Calu3 (cell line): ENCODE data around the gene DPP9. TPM values are rescaled to one million over a fixed set of nuclear protein-coding genes. Genes with fewer than 3 reads are reported as not detected.
"Not testable (repeated sequence)": the region's sequence is repeated elsewhere in the genome, so short reads cannot be mapped to it uniquely, and the experiment has no call there.

Experiments
- BruUV-seq: library from RNA; stranded (reverse); fragments of 400-500 nt; replicated peaks from 2 replicates; lab custom pipeline; 2021; lab: Mats Ljungman, UMichigan
- CTCF ChIA-PET: fragments of 300-600 bp; sonication (Branson Sonifier 250); formaldehyde crosslinking; loops from one replicate; lab custom pipeline; 2022; ENCODE audit warnings: antibody characterized with exemption; lab: Charles Lee
- DNase-seq: peaks from one replicate; pipeline ENCODE4 v3.0.0; 2022
- H3K27ac Mint-ChIP-seq: one replicate; pipeline ENCODE4 v1.8.0; 2022; ENCODE audit warnings: mixed read lengths; ENCODE audit not compliant: unreplicated experiment
- H3K27me3 Mint-ChIP-seq: one replicate; pipeline ENCODE4 v1.8.0; 2022; ENCODE audit warnings: mixed read lengths; ENCODE audit not compliant: unreplicated experiment
- H3K36me3 Mint-ChIP-seq: one replicate; pipeline ENCODE4 v1.8.0; 2022; ENCODE audit warnings: mild to moderate bottlenecking, moderate library complexity, mixed read lengths; ENCODE audit not compliant: insufficient read depth, unreplicated experiment
- H3K4me1 Mint-ChIP-seq: one replicate; pipeline ENCODE4 v1.8.0; 2022; ENCODE audit warnings: mild to moderate bottlenecking, low read depth, mixed read lengths; ENCODE audit not compliant: unreplicated experiment
- H3K4me3 Mint-ChIP-seq: one replicate; pipeline ENCODE4 v1.8.0; 2022; ENCODE audit warnings: mild to moderate bottlenecking, low read depth, moderate library complexity, mixed read lengths; ENCODE audit not compliant: unreplicated experiment
- H3K9me3 Mint-ChIP-seq: one replicate; pipeline ENCODE4 v1.8.0; 2022; ENCODE audit warnings: low read depth, mixed read lengths; ENCODE audit not compliant: unreplicated experiment
- intact Hi-C: fragments of 100-400 bp; cut with micrococcal nuclease; formaldehyde crosslinking; loops from one replicate; pipeline ENCODE4 v1.10.0; 2022; ENCODE audit not compliant: unreplicated experiment
- total RNA-seq: library from RNA; stranded (reverse); gene quantifications from 2 replicates; pipeline ENCODE4 v1.2.3, GENCODE V29; 2022
- TF ChIP-seq, protein P1 (sequence below): fragments of 200-600 bp; IDR thresholded peaks from one replicate; pipeline ENCODE4 v1.8.0; 2022; ENCODE audit warnings: antibody characterized with exemption; ENCODE audit not compliant: unreplicated experiment

DPP9 gene
- total RNA-seq, 1 experiment from 2014 or later = 59.2 TPM

DNA sequence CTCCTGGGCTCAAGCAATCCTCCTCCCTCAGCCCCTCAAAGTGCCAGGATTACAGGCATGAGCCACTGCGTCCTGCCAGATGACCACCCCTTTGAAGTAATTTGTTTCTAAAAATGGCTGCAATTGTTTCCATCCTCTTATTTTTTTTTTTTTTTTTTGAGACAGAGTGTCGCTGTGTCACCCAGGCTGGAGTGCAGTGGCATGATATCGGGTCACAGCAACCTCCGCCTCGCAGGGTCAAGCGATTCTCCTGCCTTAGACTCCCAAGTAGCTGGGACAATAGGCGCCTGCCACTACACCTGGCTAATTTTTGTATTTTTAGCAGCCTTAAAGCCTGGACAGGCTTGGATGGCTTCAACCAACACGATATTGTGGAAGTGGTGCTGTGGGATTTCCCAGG is 22.3 kb upstream of the DPP9 start:
- peaks cover 59% of the 10 kb centered on the region for H3K27me3 Mint-ChIP-seq
- DNase-seq = no peak
- no peak overlapping the region for H3K27ac Mint-ChIP-seq
- no TSS peak for BruUV-seq
- intact Hi-C loops = no loop called here
- H3K9me3 Mint-ChIP-seq = peaks cover 6% of the 10 kb centered on the region
- TF ChIP-seq, protein P1, sequence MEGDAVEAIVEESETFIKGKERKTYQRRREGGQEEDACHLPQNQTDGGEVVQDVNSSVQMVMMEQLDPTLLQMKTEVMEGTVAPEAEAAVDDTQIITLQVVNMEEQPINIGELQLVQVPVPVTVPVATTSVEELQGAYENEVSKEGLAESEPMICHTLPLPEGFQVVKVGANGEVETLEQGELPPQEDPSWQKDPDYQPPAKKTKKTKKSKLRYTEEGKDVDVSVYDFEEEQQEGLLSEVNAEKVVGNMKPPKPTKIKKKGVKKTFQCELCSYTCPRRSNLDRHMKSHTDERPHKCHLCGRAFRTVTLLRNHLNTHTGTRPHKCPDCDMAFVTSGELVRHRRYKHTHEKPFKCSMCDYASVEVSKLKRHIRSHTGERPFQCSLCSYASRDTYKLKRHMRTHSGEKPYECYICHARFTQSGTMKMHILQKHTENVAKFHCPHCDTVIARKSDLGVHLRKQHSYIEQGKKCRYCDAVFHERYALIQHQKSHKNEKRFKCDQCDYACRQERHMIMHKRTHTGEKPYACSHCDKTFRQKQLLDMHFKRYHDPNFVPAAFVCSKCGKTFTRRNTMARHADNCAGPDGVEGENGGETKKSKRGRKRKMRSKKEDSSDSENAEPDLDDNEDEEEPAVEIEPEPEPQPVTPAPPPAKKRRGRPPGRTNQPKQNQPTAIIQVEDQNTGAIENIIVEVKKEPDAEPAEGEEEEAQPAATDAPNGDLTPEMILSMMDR = no peak
- H3K36me3 Mint-ChIP-seq = peaks cover 1% of the 10 kb centered on the region
- H3K4me3 Mint-ChIP-seq = no peak overlapping the region
- CTCF ChIA-PET = interaction anchor here (0.7 kb wide), 1 partner anchor 15 kb away, joined by 4 read pairs; no protein-coding TSS in a partner anchor
- peaks cover 8% of the 10 kb centered on the region for H3K4me1 Mint-ChIP-seq

DNA sequence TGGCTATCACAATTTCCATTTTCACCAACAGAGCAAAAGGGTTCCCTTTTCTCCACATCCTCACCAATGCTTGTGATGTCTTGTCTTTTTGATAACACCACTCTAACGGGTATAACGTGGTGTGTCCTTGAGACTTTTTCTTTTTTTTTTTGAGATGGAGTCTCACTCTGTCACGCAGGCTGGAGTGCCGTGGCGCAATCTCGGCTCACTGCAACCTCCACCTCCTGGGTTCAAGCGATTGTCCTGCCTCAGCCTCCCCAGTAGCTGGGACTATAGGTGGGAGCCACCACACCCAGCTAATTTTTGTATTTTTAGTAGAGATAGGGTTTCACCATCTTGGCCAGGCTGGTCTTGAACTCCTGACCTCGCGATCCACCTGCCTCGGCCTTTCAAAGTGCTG is 21.5 kb upstream of the DPP9 start:
- H3K4me1 Mint-ChIP-seq, intact Hi-C loops, DNase-seq, H3K27ac Mint-ChIP-seq, BruUV-seq, CTCF ChIA-PET, H3K36me3 Mint-ChIP-seq, H3K9me3 Mint-ChIP-seq, H3K4me3 Mint-ChIP-seq: not testable (repeated sequence)
- peaks cover 53% of the 10 kb centered on the region for H3K27me3 Mint-ChIP-seq

DNA sequence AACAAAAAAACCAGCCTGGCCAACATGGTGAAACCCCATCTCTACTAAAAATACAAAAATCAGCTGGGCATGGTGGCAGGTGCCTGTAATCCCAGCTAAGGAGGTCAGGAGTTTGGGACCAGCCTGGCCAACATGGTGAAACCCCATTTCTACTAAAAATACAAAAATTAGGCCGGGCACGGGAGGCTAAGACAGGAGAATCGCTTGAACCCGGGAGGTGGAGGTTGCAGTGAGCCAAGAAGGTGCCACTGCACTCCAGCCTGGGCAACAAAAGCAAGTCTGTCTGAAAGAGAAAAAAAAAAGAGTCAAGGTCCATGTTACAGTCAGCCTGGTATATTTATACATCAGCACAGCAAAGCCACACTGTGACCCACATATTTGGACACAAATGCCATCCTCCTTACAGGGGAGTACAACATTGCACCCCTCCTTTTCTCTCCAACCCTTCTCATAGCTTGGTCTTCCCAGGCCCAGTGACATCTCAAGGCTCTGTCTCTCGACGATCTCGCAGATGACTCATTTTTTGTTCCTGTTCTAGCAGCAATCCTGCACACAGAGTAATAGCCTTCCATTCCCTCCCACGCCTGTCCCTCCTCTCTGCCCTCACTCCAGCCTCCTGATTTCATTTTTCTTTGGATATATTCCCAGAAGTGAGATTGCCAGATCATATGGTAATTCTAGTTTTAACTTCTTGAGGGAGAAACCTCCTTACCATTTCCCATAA is 21.0 kb upstream of the DPP9 start:
- CTCF ChIA-PET = no interaction called here
- no peak overlapping the region for H3K27ac Mint-ChIP-seq
- peaks cover 8% of the 10 kb centered on the region for H3K4me1 Mint-ChIP-seq
- intact Hi-C loops = no loop called here
- TF ChIP-seq, protein P1 = no peak
- no peak for DNase-seq
- peaks cover 6% of the 10 kb centered on the region for H3K9me3 Mint-ChIP-seq
- H3K36me3 Mint-ChIP-seq = peaks cover 3% of the 10 kb centered on the region
- no TSS peak for BruUV-seq
- peaks cover 48% of the 10 kb centered on the region for H3K27me3 Mint-ChIP-seq
- H3K4me3 Mint-ChIP-seq = no peak overlapping the region

DNA sequence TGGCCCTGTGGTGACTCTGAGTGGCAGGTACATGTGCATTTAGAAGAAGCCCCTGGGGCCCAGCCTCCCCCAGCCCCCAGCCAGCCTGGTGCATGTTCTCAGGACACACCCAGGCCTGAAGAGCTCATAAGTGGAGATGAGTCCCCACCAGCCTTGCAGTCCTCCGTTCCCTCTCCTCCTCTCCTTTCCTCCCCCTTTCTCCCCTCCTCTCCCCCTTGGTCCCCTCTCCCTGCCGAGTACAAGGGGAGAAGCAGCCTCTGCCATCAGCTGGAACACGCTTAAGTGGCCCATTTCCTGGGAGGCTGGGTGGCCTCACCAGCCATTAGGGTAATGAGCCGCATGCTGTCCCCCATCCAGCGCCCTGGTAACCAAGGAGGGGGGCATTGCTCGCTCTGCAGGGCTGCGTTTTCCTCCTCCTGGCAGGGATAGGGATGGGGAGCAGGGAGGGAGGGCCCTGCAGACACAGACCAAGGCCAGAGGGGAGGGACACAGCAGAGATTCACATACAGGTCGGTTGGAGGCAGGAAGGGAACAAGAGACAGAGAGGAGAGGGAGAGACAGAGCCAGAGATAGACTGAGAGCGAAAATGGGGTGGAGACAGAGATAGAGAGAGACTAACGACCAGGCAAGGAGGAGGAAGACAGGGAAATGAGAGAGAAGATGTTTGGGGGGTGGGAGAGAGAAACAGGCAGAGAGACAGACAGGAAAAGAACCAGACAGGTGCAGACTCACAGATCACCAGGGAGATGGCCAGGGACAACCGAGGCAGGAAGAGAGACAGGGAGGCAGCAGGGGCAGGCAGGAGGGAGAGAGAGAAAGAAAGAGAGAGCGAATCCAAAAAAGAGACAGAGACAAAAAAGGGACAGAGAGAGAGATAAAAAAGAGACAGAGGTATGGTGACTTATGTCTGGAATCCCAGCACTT is 19.3 kb upstream of the DPP9 start:
- CTCF ChIA-PET = no interaction called here
- TF ChIP-seq, protein P1 = no peak
- Mint-ChIP-seq H3K27ac (no peak overlapping the region), H3K36me3 (peaks cover 3% of the 10 kb centered on the region), H3K4me3 (no peak overlapping the region), H3K4me1 (no peaks in the 10 kb centered on the region), H3K9me3 (no peaks in the 10 kb centered on the region), H3K27me3 (peaks cover 42% of the 10 kb centered on the region)
- BruUV-seq = no TSS peak
- intact Hi-C loops = no loop called here
- DNase-seq = no peak
